ENCODE data around the gene CDKN1C.

GRCh38 chr11:2914455-2915195, 29.1 kb upstream of the CDKN1C start:
- no peak for TF ChIP-seq ELF4 (IDR thresholded peaks at IDR 0.05)
- no peak for TF ChIP-seq SP1 (IDR thresholded peaks at IDR 0.05)
- no peak for TF ChIP-seq FOXA1 (IDR thresholded peaks at IDR 0.05)
- TF ChIP-seq HDGF (IDR thresholded peaks at IDR 0.05; ENCODE audit: borderline replicate concordance): no peak
- no peak for TF ChIP-seq PKNOX1 (IDR thresholded peaks at IDR 0.05)
- no peak for TF ChIP-seq FOXM1 (IDR thresholded peaks at IDR 0.05; ENCODE audit: borderline replicate concordance)

Data from HEK293T (cell line).